DMS114 treated with DMSO at 0.1 percent for 48 hours (cell line): ENCODE measurements around the gene NHEJ1.

Experiments
- DNase-seq: peaks from one replicate; lab custom pipeline; 2025; ENCODE audit not compliant: unreplicated experiment; lab: John Stamatoyannopoulos, UW

NHEJ1 gene

DNA sequence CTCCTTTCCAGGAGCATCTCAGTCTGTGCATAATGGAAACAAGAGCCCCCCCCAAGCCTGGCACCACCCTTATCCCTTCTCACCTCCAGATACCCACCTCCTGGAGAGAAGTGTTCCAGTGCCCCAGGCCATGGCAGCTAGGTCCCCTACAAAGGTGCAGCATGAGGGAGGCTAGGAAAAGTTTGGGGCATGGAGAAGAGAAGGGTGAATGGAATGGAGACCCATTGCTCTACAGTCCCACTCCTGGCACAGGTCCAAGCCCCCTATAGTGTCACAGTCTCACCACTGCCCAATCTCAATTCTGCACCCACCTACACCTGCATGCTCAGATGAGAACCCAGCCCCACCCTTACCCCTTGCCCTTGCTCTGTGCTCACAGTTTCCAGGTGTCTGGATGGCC is 8.3 kb upstream of the NHEJ1 start:
- DNase-seq: no peak

DNA sequence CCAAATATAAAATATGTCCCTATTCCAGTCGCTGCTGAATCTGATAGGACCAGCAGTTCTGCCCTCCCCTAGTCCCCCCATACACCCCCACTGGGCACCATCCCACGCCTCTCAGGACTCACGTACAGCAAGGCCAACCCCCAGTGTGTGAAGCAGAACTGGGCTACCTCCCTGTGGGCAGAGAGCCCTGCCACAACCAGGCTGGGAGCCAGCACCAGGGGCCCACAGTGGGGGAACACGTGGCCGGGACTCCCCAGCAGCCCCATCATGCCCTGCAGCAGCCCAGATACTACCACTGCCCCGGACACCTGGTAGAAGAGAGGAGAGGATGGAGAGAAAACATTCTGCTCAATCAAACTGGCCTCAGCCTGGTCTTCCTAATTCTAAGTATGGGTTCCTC is 7.9 kb upstream of the NHEJ1 start:
- DNase-seq: no peak

DNA sequence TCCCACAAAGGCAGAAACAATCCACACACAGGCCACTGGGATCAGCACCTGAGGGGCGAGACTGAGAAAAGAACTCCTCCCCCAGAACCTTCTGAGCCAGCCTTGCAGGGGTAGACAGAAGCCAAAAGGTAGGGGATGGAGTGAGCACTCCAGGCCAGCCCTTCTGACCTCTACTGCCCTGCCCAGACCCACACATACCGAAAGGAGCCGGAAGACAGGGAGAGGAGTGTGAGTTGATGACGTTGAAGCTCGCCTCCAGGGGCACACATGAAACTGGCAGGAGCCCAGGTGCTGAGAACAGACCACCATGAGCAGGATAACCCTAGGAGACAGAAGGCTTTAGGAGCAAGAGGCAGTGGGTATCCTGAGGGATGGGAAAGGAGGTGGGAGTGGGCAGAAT is 7.4 kb upstream of the NHEJ1 start:
- DNase-seq: no peak

DNA sequence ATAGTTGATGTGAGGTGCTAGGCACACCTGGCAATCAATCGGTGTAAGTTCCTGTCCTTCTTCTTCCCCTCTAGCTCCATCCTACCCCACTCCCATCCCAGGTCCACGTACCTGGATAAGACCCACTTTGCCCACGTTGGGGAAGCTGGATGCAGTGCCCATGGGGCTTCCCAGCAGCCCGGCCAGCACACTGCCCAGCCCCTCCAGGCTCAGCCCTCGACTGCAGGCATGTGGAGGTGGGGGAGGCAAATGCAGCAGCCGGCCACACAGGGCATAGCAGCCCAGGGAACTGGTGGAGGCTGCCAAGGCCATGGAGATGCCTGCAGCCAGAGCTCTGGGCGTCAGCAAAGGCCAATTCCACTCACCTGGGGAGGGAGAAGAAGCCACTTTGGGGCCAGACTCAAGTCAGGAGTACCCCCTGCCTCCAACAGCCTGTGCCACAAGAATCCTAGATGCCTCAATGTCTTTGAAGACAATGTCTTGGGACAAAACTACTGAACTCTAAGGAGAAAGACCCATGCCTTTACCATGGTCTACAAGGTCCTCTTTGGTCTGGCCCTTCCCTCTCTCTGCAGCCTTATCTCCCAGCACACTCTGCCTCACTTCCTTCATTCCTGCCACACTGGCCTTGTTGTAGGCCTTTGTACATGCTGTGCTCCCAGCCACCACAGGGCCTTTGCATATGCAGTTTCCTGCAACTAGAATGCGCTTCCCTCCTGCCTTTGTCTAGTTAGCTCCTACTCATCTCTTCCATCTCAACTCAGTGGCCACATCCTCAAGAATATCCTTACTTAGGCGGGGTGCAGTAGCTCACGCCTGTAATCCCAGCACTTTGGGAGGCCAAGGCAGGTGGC is 4.7 kb upstream of the NHEJ1 start:
- DNase-seq: no peak

DNA sequence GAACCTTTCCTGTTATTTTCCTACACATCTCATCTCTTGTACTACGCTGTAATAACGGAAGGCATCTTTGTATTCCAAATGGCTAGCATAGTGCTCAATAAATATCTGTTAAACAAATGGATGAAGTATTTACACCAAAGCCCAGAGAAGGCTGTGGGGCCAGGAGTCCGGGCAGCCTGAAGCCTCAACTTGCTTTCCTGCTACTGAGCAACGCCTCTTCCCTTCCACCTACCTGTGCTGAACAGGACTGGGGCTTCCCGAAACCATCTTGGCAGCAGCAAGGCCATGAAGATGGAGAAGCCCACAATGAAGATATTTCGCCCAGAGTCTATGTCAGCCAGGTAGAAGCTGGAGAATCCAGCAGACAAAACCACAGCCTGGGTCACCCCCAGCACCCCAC is 2.5 kb upstream of the NHEJ1 start:
- no peak for DNase-seq

DNA sequence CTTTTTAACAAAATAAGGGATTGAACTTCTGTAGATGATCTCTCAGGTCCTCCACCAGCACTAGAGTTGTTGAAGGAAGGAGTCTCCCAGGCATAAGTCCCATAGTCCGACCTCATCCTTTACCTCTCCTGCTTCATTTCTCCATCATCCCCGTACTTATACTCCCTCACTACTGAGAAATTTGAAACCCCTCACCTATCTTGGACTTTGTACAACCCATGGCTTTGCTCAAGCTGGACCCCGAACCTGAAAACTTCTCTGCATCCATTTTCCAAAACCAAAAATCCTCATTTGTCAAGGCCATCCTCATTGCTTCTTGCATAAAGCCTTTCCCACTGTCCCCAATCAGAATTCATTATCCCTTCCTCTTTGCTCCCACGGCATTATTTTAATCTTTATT is 482 bp upstream of the NHEJ1 start:
- DNase-seq: no peak

DNA sequence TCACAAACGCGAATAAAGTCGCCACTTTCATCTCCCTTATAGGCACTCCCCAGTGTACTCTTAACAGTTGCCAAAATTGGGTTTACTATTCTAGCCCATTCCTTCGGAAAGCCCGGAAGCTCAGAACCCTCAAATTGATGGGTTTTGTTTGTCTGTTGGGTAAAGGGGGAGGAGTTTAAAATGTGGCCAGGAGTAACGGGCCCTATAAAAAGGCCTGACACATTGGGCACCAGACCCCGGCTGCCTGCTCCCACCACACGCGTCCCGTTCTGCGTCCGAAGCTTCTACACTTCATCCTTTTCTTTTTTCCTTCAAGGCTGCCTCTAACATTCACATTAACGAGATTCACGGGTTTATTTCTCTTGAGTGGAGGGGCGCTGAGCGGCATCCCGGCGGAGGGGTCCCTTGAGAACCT is 837 bp downstream of the NHEJ1 start:
- peak; percentile 47 for DNase-seq

DNA sequence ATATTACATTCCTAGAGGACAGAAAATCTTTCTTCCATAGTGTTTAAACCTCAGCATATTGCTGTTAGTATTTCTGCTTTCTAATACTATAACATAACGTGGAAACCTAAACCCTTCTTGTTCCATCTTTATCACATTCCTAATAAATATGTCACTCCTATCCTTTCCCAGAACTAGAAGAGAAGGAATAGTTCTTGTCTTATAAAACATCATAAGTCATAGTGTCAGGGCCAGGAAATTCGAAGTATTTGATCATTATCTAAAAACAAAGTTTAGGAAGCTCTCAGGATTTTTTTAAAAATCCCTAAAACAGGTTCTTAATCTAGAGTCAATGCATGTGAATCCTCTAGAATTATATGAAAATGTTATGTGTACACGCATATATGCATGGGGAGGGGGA is 2.0 kb downstream of the NHEJ1 start:
- DNase-seq: no peak

DNA sequence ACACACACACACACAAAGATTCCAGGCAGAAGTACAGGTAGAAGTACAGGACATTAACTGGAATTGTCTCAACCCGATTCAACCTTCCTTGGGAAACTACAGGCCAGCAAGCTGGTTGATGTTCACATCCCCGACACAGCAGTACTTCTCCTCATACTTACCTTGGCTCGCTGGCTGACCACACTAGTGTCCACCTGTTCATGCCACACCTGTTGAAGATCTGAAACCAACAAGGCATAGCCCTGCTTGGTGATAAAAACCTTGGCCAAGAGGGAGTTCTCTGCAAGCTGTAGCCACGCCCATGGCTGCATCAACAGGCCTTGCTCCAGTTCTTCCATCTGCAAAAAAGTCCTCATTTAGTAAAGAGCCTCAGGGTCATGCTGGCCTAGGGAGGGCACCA is 2.6 kb downstream of the NHEJ1 start:
- DNase-seq: no peak

DNA sequence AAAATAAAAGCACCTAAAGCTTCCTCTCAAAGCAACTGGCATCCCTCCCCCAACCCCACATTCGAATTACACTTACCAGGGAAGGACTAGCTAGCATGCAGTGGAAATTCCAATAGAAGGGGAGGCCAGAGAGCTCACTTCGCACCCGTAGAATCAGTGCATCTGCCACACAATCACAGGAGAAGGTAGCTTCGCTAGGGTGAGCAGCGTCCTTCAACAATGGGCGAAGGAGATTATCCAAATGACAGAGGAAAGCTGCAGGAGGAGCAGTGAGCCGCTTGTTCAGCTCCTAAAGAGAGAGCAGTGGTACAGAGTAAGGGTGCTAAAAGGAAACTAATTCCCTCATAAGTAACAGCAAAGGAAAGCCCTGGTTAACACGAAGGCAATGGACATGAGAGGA is 3.2 kb downstream of the NHEJ1 start:
- no peak for DNase-seq

DNA sequence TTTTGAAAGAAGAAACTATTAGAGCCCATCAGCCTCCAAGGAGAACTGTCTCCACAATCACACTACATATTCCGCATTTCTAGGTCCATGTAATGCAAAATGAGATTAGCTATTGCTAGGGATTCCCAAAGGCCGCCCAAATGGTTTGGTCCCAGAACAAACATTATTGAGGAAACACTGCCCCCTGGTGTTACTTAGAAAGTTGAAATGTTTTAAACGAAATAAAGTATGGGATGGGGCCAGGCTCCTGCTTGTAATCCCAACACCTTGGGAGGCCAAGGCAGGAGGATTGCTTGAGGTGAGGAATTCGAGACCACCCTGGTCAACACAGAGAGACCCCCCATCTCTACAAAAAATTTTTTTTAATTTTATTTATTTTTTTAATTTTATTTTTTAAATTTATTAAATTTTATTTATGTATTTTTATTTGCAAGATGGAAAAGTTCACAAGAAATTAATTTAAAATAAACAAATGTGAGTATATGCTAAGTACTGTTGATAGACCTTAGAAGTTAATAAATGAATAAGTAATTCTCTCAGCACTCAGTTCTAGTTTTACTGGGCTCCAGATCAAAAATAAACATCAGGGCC is 5.5 kb downstream of the NHEJ1 start:
- peak; percentile 70 for DNase-seq

DNA sequence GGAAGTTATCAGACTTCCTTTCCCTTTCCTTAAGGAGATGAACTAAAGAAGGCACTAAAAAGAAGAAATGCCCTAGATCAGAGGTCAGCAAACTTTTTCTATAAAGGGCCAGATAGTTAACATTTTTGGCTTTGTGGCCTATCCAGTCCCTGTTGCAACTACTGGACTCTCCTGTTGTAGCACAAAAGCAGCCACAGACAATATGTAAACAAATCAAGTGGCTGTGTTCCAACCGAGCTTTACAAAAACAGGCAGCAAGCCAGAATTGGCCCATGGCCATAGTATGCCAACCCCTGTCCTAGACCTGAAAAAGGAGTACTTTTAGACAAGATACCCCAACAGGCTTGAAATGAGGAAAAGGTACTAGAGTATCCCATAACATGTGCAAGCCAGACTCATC is 10.9 kb downstream of the NHEJ1 start:
- no peak for DNase-seq

DNA sequence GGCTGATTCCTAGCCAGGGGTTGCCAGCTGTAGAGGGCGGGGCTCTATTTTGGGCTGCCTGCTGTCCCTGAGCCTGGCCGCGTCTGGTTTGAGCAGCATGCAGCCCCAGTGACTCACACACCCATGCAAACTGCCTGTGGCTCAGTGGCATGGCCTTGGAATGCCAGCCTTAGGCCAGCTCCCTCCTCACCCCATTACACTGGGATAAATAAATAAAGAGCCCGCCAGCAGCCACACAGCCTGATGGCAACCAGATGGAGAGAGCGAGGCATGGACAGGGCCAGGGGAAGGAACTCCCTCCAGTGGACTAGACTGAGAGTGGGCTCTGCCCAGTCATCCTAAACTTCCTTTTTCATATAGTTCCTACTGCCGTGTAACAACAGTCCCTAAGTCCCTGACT is 18.3 kb downstream of the NHEJ1 start:
- no peak for DNase-seq

DNA sequence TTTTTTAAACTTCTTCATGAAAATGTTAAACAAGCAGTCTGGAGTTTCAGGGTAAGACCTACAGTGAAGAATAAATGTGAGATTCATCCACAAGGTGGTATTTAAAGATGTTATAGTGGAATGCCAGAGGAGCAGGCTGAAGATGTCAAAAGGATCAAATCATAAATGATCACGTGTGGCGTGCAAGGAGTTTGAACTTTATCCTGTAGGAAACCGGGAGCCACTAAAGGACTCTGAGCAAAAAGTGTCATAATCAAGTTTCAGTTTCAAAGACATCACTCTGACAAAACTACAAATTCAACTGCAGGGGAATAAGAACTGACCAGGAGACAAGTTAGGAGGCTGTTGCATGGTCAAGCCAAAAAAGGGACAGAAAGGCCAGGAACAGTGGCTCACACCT is 19.9 kb downstream of the NHEJ1 start:
- DNase-seq: no peak

DNA sequence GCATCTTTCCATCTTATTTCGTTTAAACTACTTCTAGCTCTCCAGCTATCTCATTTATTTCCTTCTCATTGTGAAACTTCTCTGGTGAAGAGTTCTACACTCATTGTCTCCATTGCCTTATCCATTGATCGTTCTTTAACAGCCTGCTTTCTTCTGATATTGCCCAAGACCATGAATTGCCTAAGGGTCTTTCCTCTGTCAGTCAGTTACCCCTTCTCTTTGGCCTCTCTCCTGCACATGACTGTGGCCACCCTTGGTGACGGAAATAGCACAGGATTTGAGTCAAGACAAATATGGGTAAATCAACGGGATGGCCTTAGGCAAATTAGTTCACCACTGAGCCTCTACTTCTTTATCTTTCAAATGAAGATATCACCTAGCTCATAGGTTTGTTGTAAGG is 26.6 kb downstream of the NHEJ1 start:
- DNase-seq: no peak

DNA sequence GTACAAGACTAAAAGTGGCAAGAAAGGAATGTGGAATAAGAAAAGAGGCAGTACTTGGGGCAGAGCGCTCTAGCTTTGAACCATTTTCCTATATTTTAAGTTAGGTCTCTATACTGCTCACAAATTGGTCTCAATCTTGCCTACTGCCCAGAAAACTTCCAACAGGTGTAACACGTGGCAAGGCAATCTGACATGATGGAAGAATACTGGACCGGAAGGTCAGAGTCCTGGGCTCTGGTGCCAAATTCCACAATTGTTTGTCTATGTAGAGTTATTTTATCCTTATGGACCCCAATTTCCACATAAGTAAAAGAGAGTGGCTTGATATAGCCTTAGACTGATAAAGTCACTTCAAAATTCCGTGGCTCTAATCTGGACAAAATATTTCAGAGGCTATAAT is 28.9 kb downstream of the NHEJ1 start:
- no peak for DNase-seq

DNA sequence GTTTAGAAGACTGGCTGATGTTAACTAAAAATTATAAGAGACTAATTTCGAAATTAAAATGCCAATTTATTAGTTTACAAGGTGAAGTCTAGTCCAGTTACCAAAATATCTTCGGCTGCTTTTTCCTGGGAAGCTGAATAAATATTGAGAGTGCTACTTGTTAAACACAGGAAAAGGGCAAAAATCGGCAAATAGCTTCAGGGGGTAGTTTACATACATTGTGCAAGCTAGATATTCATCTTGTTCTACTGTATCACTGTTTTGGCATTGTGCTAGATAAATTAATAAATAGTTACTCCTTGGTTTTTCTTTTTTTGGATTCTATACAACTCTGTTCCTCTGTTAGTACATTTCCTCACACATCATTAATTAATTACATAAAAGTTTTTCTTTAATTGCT is 29.3 kb downstream of the NHEJ1 start:
- no peak for DNase-seq

DNA sequence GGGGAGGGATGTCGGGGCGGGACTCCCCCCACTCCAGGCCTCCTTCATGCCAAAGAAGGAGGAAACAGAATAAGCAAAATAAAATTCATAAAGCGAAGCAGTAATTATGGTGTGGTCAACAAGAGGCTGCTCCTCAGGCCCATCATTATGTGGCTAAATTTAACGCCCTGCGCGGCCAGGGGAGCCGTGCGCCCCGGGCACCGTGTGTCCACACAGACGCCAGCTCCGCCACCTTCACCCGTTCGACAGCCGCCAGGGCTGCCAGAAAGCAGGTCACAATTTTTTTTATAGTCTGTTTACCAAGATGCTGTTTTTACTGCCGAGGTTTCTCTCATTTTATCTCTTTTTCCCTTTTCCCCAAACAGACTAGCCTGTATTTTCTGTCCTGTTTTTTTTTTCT is 31.0 kb downstream of the NHEJ1 start:
- no peak for DNase-seq

DNA sequence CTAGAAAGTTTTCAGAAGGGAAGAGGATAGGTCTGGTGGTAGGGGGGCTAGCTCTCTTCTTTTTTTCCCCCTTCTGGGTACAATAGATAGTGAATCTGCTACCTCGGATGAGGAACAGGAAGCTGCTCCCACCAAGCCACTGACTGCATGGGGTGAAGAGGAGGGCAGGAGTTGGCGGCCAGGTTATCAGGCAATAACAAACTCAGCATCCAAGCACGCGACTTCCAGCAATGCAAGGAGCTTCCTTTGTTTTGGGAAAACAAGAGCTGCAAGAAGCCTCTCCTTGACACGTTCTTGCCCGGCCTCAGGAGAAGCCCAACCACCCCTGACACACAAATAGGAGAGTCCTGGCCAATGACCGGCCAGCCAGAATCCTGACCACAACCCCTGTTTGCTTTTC is 32.2 kb downstream of the NHEJ1 start:
- DNase-seq: no peak

DNA sequence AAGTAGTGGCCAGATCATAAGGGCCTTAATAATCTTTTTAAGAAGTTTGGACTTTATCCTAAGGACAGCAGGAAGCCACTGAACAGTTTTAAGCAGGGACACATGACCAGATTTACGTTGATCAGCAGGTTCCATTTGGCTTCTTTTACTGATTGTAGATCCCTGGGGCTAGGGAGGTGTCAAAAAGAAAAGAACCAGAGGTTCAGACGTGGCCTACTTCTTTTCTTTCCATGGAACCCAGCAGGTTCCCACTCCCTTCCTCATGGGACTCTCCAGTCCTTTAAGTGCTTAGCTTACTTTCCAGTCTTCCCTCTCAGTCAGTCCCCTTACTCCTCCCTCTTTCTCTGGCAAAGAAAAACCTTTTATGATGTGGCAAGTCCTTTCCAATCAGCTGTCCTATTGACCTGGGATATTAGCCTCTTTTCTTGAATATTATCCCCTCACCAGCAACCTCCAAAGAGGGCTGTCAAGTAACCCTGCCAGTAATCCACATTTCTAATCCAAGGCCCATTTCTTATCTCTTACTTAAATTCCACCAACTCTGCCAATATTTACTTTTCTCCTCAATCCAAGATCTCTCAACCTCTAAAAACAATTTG is 33.5 kb downstream of the NHEJ1 start:
- DNase-seq: no peak

DNA sequence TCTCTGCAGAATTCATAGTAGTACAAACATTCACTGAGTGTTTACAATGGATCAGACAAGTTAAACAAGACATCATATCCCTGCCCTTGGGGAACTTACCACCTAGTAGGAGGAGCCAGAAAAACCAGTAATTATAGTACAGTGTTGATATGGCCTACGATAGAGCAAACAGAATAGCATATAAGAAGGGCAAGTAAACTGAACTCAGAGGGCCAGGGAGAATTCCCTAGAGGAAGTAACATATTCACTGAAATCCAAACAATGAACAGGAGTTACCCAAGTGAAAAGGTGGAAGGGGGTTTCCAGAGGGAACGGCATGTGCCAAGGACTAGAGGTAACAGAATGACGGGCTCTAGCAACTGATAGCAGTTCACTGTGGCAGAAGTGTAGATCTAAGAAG is 34.1 kb downstream of the NHEJ1 start:
- DNase-seq: no peak

DNA sequence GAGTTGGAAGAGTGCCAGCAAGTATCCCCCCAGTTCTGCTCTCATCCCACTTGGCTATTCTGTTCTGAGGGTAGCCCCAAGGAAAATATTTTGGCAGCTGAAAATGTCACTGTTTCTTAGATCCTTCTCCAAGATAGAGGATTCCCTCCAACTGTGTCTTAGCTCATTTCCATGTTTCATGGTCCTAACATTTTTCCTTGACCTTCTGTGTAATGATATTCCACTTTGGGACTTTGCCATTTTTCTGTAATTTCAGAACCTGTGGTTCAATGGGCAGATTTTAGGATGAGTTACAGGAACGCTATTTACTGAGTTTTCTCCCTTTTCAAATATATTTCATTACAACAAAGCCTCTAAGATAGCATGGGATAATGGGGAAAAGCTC is 34.7 kb downstream of the NHEJ1 start:
- DNase-seq: no peak
